Stimulated activated CD8-positive, alpha-beta memory T cell treated with anti-CD3 and anti-CD28 coated beads, Interleukin-15, amount 100 ng/mL, for 1 hour (primary cell): Measurements from ENCODE around the gene NIPAL3.
"Not testable (repeated sequence)": the region's sequence is repeated elsewhere in the genome, so short reads cannot be mapped to it uniquely, and the experiment has no call there.

Source experiments
- DNase-seq: peaks from one replicate; pipeline ENCODE4 v3.0.0-alpha.2; 2020; ENCODE audit warnings: low read depth

The NIPAL3 gene

GRCh38 chr1:24489674-24490073, 74.1 kb downstream of the NIPAL3 start:
- no peak for DNase-seq

- no peak for DNase-seq
Observed at GRCh38 chr1:24490101-24490781, 74.6 kb downstream of the NIPAL3 start.

- no peak for DNase-seq
Observed at GRCh38 chr1:24491577-24492360, 76.2 kb downstream of the NIPAL3 start.

- not testable (repeated sequence) for DNase-seq
Observed at GRCh38 chr1:24492935-24493334, 77.3 kb downstream of the NIPAL3 start.

GRCh38 chr1:24493785-24494184, 78.2 kb downstream of the NIPAL3 start:
- no peak for DNase-seq

- no peak for DNase-seq
Observed at GRCh38 chr1:24498589-24498988, 83.0 kb downstream of the NIPAL3 start.

- DNase-seq = no peak
Observed at GRCh38 chr1:24500448-24501048, 84.9 kb downstream of the NIPAL3 start.

DNA sequence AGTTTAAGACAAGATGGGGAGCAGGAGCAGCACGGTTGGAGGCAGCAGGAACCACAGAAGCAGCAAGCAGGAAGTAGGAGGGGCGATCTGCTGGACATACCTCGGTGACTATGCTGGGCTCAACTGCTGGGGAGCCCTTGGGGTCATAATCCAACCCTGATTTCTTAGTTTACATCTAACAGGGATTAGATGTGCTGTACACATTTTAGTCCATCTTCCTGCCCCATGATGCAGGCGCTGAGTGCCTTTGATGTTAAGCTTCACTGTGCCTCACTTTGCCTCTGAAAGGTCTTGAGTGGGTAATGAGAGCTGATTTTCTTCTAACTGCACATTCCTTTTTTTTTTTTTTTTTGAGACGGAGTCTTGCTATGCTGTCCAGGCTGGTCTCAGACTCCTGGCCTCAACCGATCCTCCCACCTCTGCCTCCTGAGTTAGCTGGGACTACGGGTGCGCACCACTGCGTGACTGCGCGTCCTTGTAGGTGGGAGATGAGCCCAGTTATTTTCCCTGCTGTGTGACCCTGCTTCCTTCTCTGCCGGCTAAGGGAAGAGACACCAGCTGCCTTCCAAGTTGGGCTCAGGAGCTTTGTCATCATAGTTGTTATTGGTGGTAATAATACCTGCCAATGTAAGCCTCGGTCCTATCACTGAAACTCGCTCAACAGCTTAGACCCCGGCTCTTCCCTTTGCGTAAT, 85.9 kb downstream of the NIPAL3 start:
- no peak for DNase-seq

- DNase-seq = peak; percentile 60
Observed at GRCh38 chr1:24502065-24502708, 86.6 kb downstream of the NIPAL3 start.

GRCh38 chr1:24502709-24503058, 87.1 kb downstream of the NIPAL3 start, which contains the start of gene RCAN3:
TSS of gene RCAN3 (plus strand) at chr1:24502836. CDS start at chr1:24514373, 11,537 bp downstream.
- peak; percentile 57 for DNase-seq

DNA sequence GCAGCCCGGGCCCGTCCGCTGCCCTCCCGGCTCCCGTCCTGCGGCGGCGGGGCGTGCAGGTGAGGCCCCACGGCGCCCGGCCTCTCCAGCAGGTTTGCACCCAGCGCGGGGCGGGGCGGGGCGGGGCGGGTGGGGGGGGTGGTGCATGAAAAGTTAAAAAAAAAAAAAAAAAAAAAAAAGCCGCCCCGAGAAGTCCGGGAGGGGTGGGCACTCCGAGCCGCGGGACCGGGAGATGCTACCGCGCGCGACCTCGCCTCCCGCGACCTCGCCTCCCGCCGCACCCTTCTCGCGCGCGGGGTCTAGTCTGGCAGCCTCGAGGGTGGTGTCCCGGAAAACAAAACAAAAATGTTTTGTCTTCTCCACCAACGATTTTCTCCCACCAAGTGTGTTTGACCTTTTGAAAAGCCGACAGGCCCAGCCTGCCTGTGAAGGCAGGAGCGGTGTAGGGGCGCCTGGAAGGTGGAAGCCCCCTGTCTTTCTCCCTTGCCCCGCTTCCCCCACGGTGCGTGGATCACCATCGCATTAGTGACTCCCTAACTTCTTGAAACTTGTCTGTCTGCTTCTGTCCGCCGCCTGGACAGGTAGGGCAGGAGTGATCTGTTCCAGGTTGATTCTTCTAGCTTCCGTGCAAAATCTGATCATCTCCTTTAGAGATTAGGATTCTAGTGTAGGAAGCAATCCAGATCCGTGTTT, 87.6 kb downstream of the NIPAL3 start:
- no peak for DNase-seq

DNA sequence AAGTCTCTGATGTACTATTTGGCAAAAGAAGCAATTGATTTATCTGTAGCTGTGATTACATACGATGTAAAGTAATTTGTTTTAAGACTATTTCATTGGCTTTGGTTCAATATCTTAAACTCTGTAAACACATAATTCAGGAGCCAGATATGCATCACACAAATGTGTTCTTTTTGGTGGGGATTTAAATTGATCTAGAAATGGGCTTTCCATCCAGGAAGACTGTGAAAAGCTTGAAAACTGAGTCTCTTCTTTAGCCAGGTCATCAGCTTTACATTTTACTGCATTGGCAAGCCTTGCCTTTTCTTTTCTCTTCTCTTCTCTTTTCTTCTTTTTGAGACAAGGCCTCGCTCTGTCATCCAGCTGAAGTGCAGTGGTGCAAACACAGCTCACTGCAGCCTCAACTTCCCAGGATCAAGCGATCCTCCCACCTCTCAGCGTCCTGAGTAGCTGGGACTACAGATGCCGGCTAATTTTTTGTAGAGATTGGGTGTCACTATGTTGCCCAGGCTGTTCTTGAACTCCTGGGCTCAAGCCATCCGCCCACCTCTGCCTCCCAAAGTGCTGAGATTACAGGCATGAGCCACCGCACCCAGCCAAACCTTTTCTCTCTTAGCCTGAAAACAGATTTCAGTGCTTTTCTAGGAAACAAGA, 88.4 kb downstream of the NIPAL3 start:
- DNase-seq = no peak

GRCh38 chr1:24504560-24504959, 89.0 kb downstream of the NIPAL3 start:
- DNase-seq = no peak

DNA sequence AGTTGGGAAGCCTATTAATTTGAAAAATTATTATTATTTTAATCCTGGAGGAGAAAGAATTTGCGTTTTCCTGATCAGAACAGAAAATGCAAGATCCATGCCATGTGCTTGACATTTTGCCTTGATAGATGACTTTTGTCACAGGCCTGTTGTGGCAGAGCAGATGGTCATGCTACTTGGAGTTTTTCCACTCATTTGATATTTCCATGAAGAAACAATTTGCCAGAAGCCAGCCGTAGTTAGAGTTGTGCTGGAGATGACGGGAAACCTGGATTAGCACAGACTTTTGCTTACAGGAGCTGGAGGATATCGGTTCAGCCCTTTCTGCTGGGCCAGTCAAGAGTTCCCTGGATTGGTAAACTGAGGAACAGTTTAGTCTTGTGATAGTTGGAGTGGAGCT, 90.2 kb downstream of the NIPAL3 start:
- no peak for DNase-seq

DNA sequence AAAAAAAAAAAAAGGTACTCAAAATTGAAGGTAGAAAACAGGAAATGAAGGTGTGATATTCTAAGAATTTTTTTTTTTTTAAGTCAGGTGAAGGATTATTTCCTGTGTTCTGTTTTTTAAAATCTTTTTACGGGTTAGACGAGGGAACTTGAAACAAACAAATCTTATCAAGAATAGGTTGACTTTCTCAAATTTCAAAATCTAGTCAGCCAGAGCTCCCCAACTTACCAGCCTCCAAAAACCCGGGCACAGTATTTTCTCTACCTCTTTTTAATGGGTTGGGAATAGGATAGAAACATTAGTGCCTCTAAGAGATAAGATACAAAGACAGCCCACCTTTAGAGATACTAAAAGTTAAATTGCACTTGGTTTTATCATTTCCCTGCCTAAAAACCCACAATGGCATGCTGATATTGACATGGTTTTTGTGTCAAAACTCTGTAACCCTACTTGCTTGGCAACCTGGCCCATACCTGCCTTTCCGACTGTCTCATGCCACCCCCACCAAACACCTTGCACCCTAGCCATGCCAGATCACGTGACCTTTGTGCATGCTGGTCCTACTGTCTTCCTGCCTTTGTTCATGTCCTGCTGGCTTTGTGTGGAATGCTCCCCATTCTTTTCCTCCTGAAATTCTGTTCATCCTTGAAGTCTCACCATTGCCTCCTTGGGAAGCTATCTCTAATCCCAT, 91.2 kb downstream of the NIPAL3 start:
- no peak for DNase-seq

DNA sequence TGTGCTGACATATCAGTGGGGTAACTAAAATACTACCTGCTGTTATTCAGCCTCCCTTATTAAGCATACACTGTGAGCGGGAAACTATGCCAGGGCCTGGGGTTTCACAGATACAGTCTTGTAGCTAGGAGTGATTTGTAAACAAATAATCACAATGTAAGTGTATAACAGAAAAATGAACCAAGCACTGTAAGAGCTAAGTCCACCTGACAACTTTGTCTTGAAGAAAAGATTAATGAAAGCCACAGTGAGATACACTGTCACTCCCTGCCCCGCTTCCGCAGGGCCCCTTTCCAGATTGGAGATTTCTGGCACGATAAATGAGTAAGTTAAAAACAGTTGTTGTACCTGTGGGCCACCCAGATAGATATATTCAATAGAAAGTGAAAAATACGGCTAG, 91.8 kb downstream of the NIPAL3 start:
- DNase-seq = no peak

DNA sequence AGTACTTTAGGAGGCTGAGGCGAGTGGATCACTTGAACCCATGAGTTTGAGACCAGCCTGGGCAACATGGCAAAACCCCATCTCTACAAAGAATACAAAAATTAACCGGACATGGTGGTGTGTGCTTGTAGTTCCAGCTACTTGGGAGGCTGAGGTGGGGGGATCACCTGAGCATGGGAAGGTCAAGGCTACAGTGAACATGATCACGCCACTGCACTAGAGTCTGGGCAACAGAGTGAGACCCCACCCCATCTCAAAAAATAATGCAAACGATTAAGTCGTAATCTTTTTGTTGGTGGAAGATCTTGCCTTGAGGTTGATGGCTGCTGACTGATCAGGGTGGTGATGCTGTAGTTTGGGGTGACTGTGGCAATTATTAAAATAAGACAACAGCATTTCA, 93.3 kb downstream of the NIPAL3 start:
- no peak for DNase-seq

DNA sequence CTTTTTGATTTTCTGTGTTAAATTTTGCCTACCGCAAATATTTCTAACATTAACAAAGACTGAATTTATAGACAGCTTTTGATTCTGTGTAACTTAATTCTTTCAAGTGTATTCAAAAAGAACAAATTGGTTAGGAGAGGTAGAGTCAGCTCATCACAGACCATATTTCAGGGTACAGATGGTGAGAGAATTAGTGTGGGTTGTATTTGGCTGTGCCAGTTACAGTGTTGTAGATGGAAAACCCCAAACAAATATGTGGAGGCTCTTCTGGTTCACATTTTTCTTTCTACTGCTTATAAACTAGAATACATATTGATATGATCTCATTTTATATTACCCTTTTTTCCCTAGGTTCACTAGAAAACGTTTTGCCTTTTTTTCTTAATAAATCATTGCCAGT, 98.1 kb downstream of the NIPAL3 start:
- DNase-seq = no peak

GRCh38 chr1:24514946-24515345, 99.3 kb downstream of the NIPAL3 start:
- DNase-seq = no peak

DNA sequence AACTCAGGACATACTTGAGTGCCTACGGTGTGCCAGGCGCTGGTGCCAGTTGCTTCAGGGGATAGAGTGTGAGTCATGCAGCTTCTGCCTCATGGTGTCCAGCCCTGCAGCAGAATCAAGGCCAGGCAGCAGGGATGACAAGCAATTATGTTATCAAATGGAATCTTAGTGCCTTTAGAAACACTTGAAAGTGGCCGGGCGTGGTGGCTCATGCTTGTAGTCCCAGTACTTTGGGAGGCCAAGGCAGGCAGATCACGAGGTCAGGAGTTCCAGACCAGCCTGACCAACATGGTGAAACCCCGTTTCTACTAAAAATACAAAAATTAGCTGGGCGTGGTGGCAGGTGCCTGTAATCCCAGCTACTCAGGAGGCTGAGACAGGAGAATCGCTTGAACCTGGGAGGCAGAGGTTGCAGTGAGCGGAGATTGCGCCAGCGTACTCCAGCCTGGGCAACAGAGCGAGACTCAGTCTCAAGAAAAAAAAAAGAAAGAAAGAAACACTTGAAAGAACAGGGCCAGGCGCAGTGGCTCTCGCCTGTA, 100.1 kb downstream of the NIPAL3 start:
- DNase-seq = not testable (repeated sequence)
